Lower leg skin (tissue), 4 donors: ENCODE results near the gene ZNF532. TPM values are rescaled to one million over a fixed set of nuclear protein-coding genes. Genes with fewer than 3 reads are reported as not detected.

Experiments used
- DNase-seq, 2 donors: peaks; one replicate each; pipeline ENCODE4 v3.0.0-alpha.2; 2019; ENCODE audit warnings: low spot score in 2 of 2
- H3K4me3 ChIP-seq: fragments of 200-600 bp; sonication (generic); 2 replicates; pipeline ENCODE4 v1.5.1; 2017; ENCODE audit warnings: mild to moderate bottlenecking, low read depth; ENCODE audit not compliant: poor library complexity, severe bottlenecking
- CTCF ChIP-seq, 3 donors: fragments of 450-650 bp; IDR thresholded peaks; one replicate each; pipeline ENCODE4 v1.5.1; 2016; ENCODE audit warnings: antibody characterized with exemption in 3 of 3, mild to moderate bottlenecking in 3 of 3, moderate library complexity in 2 of 3
- POLR2A ChIP-seq, 2 donors: fragments of 450-650 bp; IDR thresholded peaks; one replicate each; pipeline ENCODE4 v1.6.1; 2016 to 2017; ENCODE audit warnings: antibody characterized with exemption in 2 of 2, mild to moderate bottlenecking in 1 of 2, moderate library complexity in 1 of 2
- WGBS, 2 donors: methylation state at CpG; one replicate each; pipeline ENCODE4 v1.1.5; 2018; 5-methylcytosine and 5-hydroxymethylcytosine counted together
- intact Hi-C: fragments of 100-400 bp; cut with DNase I; formaldehyde crosslinking; loops from one replicate; pipeline ENCODE4 v1.15.0; 2023; ENCODE audit warnings: low total_unique reads
- total RNA-seq, 4 donors: library from RNA; depleted of rRNA; stranded (reverse); fragments of >200 nt; gene quantifications; one replicate each; pipeline ENCODE4 v1.1.0, GENCODE V29; 2016

Gene ZNF532
- total RNA-seq, 4 donors from 2014 or later, result 11.1 to 40.1 (median 29.8) TPM

- 0 to 12% methylated on average over 5 to 27 of the region's 72 CpGs for WGBS, 2 donors
- TF ChIP-seq POLR2A (IDR thresholded peaks at IDR 0.05) (no peak), CTCF (IDR thresholded peaks at IDR 0.05) (no peak)
- intact Hi-C loops, result no loop called here
- H3K4me3 ChIP-seq, result peak overlapping the region; percentile 17
- DNase-seq, result peak in 1 of 2 donors; percentile 87
Observed at GRCh38 chr18:58863539-58864145, 1.0 kb upstream of the ZNF532 start.

- WGBS, 2 donors, result 34 to 59% methylated on average over 4 of the region's 4 CpGs
- DNase-seq, result no peak
- intact Hi-C loops, result no loop called here
- H3K4me3 ChIP-seq, result no peak overlapping the region
- TF ChIP-seq CTCF (IDR thresholded peaks at IDR 0.05), result no peak
- TF ChIP-seq POLR2A (IDR thresholded peaks at IDR 0.05), result no peak
Observed at GRCh38 chr18:58865033-58865590, 435 bp downstream of the ZNF532 start.

- intact Hi-C loops, result no loop called here
- H3K4me3 ChIP-seq, result no peak overlapping the region
- no peak for DNase-seq
- WGBS, 2 donors, result 76 to 85% methylated on average over 8 of the region's 8 CpGs
- no peak for TF ChIP-seq CTCF (IDR thresholded peaks at IDR 0.05)
- TF ChIP-seq POLR2A (IDR thresholded peaks at IDR 0.05), result no peak
Observed at GRCh38 chr18:58865701-58866065, 1.0 kb downstream of the ZNF532 start.

- H3K4me3 ChIP-seq, result no peak overlapping the region
- no peak for DNase-seq
- WGBS, 2 donors, result 53 to 57% methylated on average over 9 of the region's 9 CpGs
- intact Hi-C loops, result no loop called here
- TF ChIP-seq POLR2A (IDR thresholded peaks at IDR 0.05) (no peak), CTCF (IDR thresholded peaks at IDR 0.05) (no peak)
Observed at GRCh38 chr18:58866066-58866772, 1.5 kb downstream of the ZNF532 start.

- TF ChIP-seq POLR2A (IDR thresholded peaks at IDR 0.05) (no peak), CTCF (IDR thresholded peaks at IDR 0.05) (no peak)
- intact Hi-C loops, result no loop called here
- WGBS, 2 donors, result 44 to 49% methylated on average over 6 of the region's 6 CpGs
- no peak for DNase-seq
- no peak overlapping the region for H3K4me3 ChIP-seq
Observed at GRCh38 chr18:58866773-58867150, 2.1 kb downstream of the ZNF532 start.
